Measurements from ENCODE around the gene GVQW3.
"Not testable (repeated sequence)": the region's sequence is repeated elsewhere in the genome, so short reads cannot be mapped to it uniquely, and the experiment has no call there.

The GVQW3 gene

DNA sequence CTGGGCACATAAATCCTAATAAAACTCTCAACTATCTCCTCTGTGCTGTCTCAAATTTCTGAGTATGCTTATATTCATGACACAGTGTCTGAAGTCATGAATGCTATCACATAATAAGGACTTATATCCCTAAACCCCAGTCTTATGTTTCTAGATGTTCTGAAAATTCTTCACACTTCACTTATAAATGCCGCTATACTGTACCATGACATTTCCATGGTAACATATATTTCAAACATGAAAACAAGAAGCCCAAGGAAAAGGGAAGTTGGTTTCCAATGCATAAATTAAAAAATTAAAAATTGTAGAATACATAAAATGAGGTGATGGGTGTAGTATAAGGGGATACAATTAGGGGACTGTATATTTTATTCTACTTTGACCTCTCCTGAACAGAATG lies 11.7 kb downstream of the GVQW3 start:
- H3K36me3 ChIP-seq = no peaks in the 10 kb centered on the region
- TF ChIP-seq Cebpa-rat (IDR thresholded peaks at IDR 0.05) = no peak
- H3K4me2 ChIP-seq = no peak overlapping the region

DNA sequence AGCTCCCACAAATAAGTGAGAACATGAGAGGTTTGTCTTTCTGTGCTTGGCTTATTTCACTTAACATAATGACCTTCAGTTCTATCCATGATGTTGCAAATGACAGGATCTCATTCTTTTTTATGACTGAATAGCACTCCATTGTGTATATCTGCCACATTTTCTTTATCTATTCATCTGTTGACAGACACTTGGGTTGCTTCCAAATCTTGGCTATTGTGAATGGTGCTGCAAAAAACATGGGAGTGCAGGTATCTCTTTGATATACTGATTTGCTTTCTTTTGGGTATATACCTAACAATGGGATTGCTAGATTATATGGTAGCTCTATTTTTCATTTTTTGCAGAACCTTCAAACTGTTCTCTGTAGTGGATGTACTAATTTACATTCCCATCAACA lies 13.3 kb downstream of the GVQW3 start:
- H3K4me1 ChIP-seq = no peaks in the 10 kb centered on the region
- no peaks in the 10 kb centered on the region for H4K20me1 ChIP-seq
- H3K4me3 ChIP-seq = no peak overlapping the region
- H3K4me2 ChIP-seq = no peak overlapping the region
- H3K27me3 ChIP-seq = no peaks in the 10 kb centered on the region
- H3K9ac ChIP-seq = no peak overlapping the region
- H3K27ac ChIP-seq = no peak overlapping the region
- H3K9me3 ChIP-seq (replicated peaks in 1 of 11) = no peaks in the 10 kb centered on the region
- H3K36me3 ChIP-seq = no peaks in the 10 kb centered on the region
- no peak for TF ChIP-seq Cebpa-rat (IDR thresholded peaks at IDR 0.05)

More for the DNA sequence above, 11.7 kb downstream of the GVQW3 start:
- H4K20me1 ChIP-seq = no peaks in the 10 kb centered on the region
- no peak overlapping the region for H3K9ac ChIP-seq
- H3K27ac ChIP-seq = peak overlapping the region in 2 of 11 experiments; percentile 9 to 49; a peak in 1 of 22 replicates
- no peak overlapping the region for H3K4me3 ChIP-seq
- no peaks in the 10 kb centered on the region for H3K27me3 ChIP-seq
- no peaks in the 10 kb centered on the region for H3K9me3 ChIP-seq (replicated peaks in 1 of 11)
- H3K4me1 ChIP-seq = no peaks in the 10 kb centered on the region

DNA sequence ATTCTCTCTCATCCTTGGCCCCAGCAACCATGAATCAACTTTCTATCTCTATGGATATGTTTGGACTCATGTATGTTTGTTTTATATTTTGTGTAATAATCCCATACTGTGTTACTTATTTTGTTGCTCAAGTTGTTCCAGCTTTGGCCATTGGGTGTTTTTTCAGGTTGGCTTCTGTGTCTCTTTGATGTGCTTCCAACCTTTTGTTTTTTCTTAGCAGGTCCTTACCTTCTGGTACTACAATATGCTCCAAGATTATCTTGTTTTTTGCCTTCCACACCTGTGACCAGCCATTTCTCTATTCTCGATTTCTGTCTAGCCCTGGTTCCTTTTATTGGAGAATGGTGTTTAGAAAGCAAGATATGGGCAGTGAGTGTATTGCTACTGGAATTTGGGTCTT lies 14.2 kb downstream of the GVQW3 start:
- H4K20me1 ChIP-seq = no peaks in the 10 kb centered on the region
- H3K4me3 ChIP-seq = no peak overlapping the region
- H3K9ac ChIP-seq = no peak overlapping the region
- H3K27ac ChIP-seq = no peak overlapping the region
- no peak for TF ChIP-seq Cebpa-rat (IDR thresholded peaks at IDR 0.05)
- H3K27me3 ChIP-seq = no peaks in the 10 kb centered on the region
- no peak overlapping the region for H3K4me2 ChIP-seq
- H3K4me1 ChIP-seq = no peaks in the 10 kb centered on the region
- H3K9me3 ChIP-seq (replicated peaks in 1 of 11) = no peaks in the 10 kb centered on the region
- H3K36me3 ChIP-seq = no peaks in the 10 kb centered on the region

DNA sequence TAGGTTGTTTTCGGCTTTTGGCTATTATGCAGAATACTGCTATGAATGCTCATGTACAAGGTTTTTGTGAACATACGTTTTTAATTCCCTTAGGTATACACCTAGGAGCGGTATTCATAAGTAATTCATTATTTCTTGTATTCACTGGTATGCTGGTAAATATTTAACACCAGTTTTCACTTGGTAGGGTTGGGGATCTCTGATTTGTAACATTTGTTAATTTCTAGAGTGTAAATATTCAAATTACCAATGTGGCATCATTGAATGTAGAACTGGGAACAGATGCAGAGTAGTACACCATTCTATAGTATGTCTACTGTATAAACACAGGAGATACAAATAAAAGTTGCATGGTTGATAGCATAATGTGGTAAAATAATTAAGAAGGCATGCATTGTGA lies 16.3 kb downstream of the GVQW3 start:
- Histone ChIP-seq H3K4me2 (no peak overlapping the region), H3K4me1 (no peaks in the 10 kb centered on the region), H3K9ac (no peak overlapping the region), H3K27ac (no peak overlapping the region), H3K4me3 (no peak overlapping the region), H4K20me1 (no peaks in the 10 kb centered on the region), H3K36me3 (no peaks in the 10 kb centered on the region), H3K27me3 (no peaks in the 10 kb centered on the region), H3K9me3 (replicated peaks in 1 of 11) (no peaks in the 10 kb centered on the region)
- TF ChIP-seq Cebpa-rat (IDR thresholded peaks at IDR 0.05) = no peak

DNA sequence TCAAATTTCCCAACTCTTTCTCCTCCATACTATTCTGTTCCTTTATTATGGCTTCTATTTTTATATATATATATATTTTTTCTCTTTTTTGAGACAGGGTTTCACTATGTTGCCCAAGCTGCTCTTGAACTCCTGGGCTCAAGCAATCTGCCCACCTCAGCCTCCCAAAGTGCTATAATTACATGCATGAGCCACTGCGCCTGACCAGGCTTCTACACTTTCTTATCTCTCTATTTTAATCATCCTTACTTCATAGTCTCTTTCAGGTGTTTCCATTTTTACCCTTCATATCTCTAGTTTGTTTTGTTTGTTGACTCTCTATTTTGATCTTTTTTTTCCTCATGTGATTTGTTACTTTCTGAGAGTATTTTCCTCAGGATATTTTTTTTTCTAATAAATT lies 19.8 kb downstream of the GVQW3 start:
- Histone ChIP-seq H3K4me1 (no peaks in the 10 kb centered on the region), H3K9me3 (replicated peaks in 1 of 11) (no peaks in the 10 kb centered on the region), H3K4me2 (no peak overlapping the region)

DNA sequence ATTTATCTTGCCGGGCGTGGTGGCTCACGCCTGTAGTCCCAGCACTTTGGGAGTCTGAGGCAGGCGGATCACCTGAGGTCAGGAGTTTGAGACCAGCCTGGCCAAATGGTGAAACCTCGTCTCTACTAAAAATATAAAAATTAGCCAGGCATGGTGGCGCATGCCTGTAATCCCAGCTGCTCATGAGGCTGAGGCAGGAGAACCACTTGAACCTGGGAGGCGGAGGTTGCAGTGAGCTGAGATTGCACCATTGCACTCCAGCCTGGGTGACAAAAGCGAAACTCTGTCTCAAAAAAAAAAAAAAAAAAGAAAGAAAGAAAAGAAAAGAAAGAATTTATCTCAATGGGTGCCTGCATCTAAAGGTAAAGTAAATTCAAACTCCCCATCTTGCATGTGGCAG lies 20.4 kb downstream of the GVQW3 start:
- not testable (repeated sequence) for H3K36me3 ChIP-seq; H3K27ac ChIP-seq; H3K27me3 ChIP-seq; H3K4me1 ChIP-seq; H3K9me3 ChIP-seq (replicated peaks in 1 of 11); H3K9ac ChIP-seq; H3K4me2 ChIP-seq; H4K20me1 ChIP-seq; H3K4me3 ChIP-seq

More for the DNA sequence above, 19.8 kb downstream of the GVQW3 start:
- no peak overlapping the region for H3K27ac ChIP-seq
- no peak overlapping the region for H3K9ac ChIP-seq
- no peak for TF ChIP-seq Cebpa-rat (IDR thresholded peaks at IDR 0.05)
- H3K27me3 ChIP-seq = no peaks in the 10 kb centered on the region
- no peaks in the 10 kb centered on the region for H4K20me1 ChIP-seq
- H3K36me3 ChIP-seq = no peaks in the 10 kb centered on the region
- no peak overlapping the region for H3K4me3 ChIP-seq

DNA sequence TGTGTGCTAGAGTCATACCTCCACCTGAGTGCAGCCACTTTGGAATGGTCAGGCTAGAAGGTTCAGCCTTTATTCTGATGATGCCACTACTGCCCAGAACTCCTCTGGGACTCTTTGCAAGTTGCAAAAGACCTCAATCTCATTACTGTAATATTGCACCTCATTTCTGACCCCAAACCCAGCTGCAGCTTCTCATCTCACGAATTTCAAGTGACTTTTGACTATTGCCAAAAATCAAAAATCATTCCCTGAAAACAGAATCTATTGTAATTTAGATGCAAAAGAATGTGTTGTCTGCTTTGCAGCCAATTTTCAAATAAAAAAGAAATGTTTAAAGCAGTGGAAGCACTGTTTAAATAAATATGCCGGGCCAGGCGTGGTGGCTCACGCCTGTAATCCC lies 25.2 kb downstream of the GVQW3 start:
- no peaks in the 10 kb centered on the region for H3K9me3 ChIP-seq (replicated peaks in 1 of 11)
- H3K9ac ChIP-seq = no peak overlapping the region
- H3K36me3 ChIP-seq = no peaks in the 10 kb centered on the region
- TF ChIP-seq Cebpa-rat (IDR thresholded peaks at IDR 0.05) = no peak
- H3K4me1 ChIP-seq = peaks cover 10 to 26% (median 19%) of the 10 kb centered on the region in 10 experiments
- no peak overlapping the region for H3K4me3 ChIP-seq
- no peaks in the 10 kb centered on the region for H4K20me1 ChIP-seq
- no peaks in the 10 kb centered on the region for H3K27me3 ChIP-seq
- H3K4me2 ChIP-seq = no peak overlapping the region
- H3K27ac ChIP-seq = no peak overlapping the region

DNA sequence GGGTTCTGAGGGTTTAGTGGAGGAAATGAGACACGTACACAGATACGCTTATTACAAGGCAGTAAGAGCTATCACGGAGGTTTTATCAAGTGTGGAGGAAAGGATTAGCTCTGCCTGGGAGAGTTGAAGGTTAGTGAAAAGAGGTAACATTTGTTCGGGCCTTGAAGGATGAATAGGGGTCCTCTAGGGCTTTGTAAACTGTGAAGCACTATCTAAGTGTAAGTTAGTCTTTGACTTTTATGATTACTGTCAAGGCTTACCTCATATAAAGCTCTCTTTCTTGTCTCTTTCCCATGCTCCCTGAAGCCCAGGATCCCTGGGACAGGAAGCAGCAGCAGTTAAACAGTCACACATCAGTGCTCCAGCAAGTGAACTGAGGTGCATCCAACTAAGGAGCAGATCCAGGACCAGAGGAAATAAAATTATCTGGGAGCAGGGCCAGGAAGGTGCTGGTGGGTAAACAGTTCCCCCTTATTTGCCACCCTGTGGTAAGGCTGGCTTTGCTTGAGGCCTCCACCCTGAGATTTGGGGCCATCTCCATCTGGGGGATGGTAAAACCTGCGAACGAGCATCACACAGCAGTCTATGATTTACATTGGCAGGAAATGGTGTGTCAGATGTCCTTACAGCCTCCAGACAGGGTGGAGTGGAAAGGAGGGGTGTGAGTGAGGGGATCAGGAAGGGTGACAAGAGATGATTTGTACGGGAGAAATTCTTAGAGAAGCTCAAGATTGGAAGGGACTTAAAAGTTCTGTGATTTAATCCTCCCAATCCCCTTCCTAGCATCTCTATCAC lies 27.2 kb downstream of the GVQW3 start:
- Histone ChIP-seq H3K27ac (peak overlapping the region in 6 of 11 experiments; percentile 1 to 39 (median 8); a peak in 6 of 22 replicates), H3K9ac (peak overlapping the region in 5 of 11 experiments; percentile 11 to 53 (median 17); a peak in 5 of 22 replicates), H4K20me1 (no peaks in the 10 kb centered on the region), H3K9me3 (replicated peaks in 1 of 11) (no peaks in the 10 kb centered on the region; a peak in 1 of 22 replicates), H3K4me3 (no peak overlapping the region), H3K4me2 (peak overlapping the region; percentile 25 to 81 (median 69); a peak in 21 of 22 replicates), H3K36me3 (no peaks in the 10 kb centered on the region), H3K27me3 (no peaks in the 10 kb centered on the region), H3K4me1 (peaks cover 10 to 26% (median 19%) of the 10 kb centered on the region in 10 experiments)
- no peak for TF ChIP-seq Cebpa-rat (IDR thresholded peaks at IDR 0.05)

DNA sequence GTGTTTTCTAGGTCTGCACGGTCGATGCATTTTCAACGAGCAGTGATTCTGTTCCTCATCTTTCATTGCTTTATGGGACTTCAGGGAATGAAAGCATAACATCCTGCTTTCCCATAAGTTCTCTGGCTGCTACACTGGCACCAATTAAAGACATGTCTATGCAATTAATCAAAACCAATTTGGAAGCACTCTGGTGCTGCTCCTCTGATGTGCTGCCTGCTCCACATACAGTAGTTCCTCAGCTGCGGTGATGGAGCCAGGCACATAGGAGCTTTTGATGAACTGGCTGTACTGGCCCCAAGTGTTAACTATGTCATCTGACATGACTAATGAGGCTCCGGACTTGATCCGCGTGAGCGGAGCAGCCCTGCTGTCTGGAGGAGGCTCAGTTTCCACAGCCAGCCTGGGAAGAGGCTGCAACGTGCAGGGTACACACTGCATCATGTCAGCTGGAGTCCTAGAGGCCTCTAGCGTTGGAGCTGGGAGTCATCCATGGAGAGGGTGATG lies 29.8 kb downstream of the GVQW3 start:
- no peak overlapping the region for H3K9ac ChIP-seq
- TF ChIP-seq Cebpa-rat (IDR thresholded peaks at IDR 0.05) = no peak

DNA sequence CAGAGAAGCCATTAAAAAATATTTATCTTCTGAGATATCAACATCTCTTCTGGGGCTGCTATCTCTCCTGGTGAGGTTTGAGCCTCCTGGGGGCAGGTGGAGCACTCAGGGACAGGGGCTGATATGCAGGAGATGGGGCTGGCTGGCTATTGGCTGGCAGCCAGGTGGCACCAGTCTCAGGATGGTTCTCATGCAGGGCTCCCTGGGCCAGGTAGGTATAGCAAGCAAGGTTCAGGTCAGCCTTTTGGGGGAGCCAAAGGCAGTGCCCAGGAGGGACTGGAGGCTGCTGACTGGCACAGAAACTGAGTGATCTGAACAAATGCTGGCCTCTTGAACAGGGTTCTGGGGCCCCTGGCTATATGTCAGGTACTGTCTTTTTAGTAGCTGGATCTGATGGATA lies 34.0 kb downstream of the GVQW3 start:
- TF ChIP-seq Cebpa-rat (IDR thresholded peaks at IDR 0.05) = no peak
- no peak overlapping the region for H3K4me3 ChIP-seq

More for the DNA sequence above, 29.8 kb downstream of the GVQW3 start:
- H3K27ac ChIP-seq = no peak overlapping the region
- no peaks in the 10 kb centered on the region for H3K27me3 ChIP-seq
- H3K36me3 ChIP-seq = no peaks in the 10 kb centered on the region
- no peak overlapping the region for H3K4me3 ChIP-seq
- H3K4me1 ChIP-seq = peaks cover 10 to 26% (median 19%) of the 10 kb centered on the region in 10 experiments
- H3K4me2 ChIP-seq = no peak overlapping the region
- H3K9me3 ChIP-seq (replicated peaks in 1 of 11) = no peaks in the 10 kb centered on the region; a peak in 1 of 22 replicates
- no peaks in the 10 kb centered on the region for H4K20me1 ChIP-seq

More for the DNA sequence above, 34.0 kb downstream of the GVQW3 start:
- no peak overlapping the region for H3K9ac ChIP-seq
- no peaks in the 10 kb centered on the region for H4K20me1 ChIP-seq
- H3K27ac ChIP-seq = no peak overlapping the region
- no peaks in the 10 kb centered on the region for H3K4me1 ChIP-seq
- no peaks in the 10 kb centered on the region for H3K36me3 ChIP-seq
- no peaks in the 10 kb centered on the region; a peak in 1 of 22 replicates for H3K9me3 ChIP-seq (replicated peaks in 1 of 11)
- H3K4me2 ChIP-seq = no peak overlapping the region
- H3K27me3 ChIP-seq = no peaks in the 10 kb centered on the region
